HG03097 (cell line): Measurements from ENCODE around the gene LGALS7.
"Not testable (repeated sequence)": the region's sequence is repeated elsewhere in the genome, so short reads cannot be mapped to it uniquely, and the experiment has no call there.

Experiments used
- ATAC-seq: cut with Tn5 transposase; IDR thresholded peaks from one replicate; pipeline ENCODE4 v1.9.1; 2021; ENCODE audit not compliant: unreplicated experiment, low FRiP score

Gene LGALS7

DNA sequence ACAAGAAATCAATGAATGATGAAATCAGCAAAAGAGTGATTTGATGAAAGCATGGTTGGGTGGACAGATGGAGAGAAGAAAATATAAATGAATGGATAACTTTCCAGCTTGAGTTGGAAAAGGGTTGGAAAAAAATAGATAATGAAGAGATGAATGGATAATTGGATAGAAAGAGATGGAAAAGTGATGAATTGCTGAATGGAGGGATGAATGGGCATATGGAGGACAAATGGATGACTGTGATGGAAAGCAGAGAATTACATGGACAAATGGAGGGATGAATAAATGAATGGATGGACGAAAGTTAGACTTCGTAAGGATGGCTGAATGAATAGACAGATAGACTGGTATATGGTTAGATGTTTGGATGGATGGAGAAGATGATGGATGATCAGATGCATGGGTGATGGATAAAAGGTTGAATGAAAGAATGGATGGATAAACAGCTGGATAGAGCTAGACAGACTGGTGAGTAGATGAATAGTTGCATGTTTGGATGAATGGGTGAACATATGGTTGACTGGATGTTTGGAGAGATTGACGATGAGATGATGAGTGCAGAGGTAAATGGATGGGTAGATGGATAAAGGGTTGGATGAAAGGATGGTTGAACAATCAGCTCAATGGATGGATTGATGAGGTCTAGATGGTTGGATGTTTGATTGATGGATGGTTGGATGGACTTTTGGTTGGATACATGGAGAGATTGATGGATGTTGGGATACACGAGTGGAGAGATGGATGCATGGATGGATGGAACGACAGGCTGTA, 27.4 kb upstream of the LGALS7 start:
- ATAC-seq, result no peak

DNA sequence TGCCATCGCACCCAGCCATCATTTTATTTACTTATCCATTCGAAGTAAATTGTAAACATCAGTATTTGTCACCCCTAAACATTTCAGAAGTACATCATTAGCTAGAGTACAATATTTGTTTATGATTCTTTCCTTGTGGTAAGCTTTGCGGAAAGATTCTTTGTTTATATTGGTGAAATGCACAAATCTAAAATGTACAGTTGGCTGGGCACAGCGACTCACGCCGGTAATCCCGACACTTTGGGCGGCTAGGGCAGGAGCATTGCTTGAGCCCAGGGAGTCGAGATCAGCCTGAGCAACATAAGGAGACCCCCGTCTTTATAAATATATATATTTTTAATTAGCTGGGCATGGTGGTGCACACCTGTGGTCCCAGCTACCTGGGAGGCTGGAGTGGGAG, 25.8 kb upstream of the LGALS7 start:
- ATAC-seq, result no peak

DNA sequence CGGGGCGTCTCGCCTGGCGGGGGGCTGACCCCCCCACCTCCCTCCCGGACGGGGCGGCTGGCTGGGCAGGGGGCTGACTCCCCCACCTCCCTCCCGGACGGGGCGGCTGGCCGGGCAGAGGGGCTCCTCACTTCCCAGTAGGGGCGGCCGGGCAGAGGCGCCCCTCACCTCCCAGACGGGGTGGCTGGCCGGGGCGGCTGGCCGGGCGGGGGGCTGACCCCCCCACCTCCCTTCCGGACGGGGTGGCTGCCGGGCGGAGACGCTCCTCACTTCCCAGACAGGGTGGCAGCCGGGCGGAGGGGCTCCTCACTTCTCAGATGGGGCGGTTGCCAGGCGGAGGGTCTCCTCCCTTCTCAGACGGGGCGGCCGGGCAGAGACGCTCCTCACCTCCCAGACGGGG, 24.5 kb upstream of the LGALS7 start:
- ATAC-seq, result not testable (repeated sequence)

DNA sequence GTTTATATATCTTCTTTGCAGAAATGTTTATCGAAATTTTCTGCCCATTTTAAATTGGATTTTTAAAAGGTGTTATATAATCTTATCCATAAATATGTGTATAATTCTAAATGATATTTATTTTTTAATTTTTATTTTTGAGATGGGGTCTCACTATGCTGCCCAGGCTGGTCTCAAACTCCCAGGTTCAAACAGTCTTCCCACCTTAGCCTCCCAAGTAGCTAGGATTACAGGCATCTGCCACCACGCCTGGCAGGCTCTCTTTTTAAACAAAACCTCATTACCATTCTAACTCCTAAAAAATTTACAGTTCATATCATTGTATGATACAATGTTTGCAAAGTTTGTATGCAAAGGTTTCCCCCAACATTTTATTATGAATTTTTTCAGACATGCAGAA, 22.8 kb upstream of the LGALS7 start:
- no peak for ATAC-seq

DNA sequence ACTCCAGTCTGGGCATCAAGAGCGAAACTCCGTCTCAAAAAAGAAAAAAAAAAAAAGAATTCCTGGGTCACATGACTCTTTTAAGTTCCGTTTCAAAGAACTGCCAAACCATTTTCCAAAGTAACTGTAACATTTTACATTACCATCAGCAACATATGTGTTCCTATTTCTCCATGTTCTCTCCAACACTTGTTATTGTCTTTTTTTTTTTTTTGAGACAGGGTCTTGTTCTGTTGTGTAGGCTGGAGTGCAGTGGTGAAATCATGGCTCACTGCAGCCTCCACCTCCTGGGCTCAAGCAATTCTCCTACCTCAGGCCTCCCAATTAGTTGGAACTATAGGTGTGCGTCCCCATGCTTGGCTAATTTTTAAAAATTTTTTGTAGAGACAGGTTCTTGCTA, 22.2 kb upstream of the LGALS7 start:
- ATAC-seq, result no peak

DNA sequence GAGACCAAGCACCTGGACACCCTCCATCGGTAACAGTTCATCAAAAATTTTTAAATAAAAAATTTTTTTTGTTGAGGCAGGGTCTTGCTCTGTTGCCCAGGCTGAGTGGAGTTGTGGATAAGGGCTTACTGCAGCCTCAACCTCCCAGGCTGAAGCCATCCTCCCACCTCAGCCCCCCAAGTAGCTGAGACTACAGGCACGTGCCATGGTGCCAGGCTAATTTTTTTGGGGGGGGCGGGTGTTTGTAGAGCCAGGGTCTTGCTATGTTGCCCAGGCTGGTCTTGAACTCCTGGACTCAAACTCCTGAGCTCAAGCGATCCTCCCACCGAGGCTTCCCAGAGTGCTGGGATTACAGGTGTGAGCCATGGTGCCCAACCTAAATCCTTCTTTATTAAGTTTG, 20.4 kb upstream of the LGALS7 start:
- ATAC-seq, result no peak

DNA sequence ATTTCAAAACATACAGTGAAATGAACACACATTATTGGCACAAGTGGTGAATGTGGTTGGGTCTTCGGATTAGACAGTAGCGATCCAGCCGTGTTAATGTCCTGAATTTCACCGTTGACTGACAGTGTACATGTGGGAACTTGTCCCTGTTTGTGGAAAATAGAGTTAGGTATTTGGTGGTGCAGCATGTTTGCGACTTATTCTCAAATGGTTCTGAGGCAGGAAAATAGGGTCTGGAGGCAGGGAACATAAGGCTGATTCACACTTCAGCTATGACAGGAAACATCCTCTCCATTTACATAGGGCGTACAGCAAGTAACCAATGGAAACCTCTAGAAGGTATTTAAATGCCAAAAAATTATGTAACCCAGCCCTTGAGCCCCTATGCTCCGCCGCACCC, 19.9 kb upstream of the LGALS7 start:
- no peak for ATAC-seq

DNA sequence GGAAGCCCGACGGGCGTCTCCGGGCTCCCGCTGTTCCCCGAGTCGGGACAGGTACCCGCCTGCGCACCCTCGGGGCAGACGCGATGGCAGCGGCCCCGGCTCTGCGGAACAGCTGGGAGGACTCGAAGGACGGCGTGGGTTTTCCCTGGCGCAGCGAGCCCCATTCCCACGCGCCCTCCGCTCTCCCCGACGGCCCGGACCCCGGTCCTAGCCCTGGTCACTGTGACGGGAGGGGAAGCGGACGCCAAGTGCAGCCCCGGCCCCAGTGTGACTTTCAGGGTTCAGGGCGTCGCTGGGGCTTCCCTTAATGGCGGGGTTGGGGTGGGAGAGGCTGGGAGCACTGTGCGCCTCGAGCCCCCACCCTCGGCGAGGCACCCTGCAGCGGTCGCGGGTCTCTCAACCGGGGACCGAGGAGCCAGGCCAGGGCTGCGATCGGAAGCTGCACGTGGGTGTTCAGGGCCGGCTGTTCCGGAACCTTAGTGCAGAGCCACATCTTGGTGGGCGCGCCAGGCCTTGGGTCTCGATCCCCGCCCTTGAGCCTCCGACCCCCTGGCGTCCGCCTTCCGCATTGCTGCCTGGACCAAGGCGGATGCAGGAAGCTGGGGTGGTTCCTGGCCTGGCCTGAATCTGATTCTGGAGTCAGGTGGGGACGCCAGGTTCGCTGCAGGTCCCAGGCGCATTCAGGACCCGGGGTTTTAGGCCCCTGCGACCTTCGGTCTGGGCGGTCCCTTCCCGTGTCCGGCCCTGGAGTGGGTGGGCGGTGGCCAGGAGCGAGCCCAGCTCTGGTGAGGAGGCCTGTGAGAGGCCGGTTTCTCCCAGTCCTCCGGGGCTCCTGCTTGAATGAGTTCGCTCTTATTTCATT, 19.2 kb upstream of the LGALS7 start:
- no peak for ATAC-seq

DNA sequence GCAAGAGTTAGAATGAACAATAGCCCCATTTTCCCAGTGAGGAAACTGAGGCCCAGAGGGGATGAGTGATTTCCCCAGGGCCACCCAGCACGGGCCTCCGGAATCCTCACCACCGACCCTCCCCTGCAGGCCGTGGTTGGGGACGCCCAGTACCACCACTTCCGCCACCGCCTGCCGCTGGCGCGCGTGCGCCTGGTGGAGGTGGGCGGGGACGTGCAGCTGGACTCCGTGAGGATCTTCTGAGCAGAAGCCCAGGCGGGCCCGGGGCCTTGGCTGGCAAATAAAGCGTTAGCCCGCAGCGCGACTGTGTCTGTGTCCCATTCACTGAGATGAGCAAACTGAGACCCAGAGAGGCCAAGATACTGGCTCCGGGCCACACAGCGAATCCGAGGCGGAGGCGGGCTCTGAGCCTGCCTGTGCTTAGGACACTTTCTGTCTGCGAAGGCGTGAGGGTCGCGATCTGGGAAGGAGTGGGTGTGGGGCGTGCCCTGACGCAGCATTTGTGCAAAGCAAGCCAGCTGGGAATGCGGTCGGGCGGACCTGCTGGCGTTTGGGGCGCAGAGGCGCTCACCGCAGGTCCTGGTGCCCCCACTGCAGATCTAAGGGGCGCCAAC, 18.2 kb upstream of the LGALS7 start:
- not testable (repeated sequence) for ATAC-seq

DNA sequence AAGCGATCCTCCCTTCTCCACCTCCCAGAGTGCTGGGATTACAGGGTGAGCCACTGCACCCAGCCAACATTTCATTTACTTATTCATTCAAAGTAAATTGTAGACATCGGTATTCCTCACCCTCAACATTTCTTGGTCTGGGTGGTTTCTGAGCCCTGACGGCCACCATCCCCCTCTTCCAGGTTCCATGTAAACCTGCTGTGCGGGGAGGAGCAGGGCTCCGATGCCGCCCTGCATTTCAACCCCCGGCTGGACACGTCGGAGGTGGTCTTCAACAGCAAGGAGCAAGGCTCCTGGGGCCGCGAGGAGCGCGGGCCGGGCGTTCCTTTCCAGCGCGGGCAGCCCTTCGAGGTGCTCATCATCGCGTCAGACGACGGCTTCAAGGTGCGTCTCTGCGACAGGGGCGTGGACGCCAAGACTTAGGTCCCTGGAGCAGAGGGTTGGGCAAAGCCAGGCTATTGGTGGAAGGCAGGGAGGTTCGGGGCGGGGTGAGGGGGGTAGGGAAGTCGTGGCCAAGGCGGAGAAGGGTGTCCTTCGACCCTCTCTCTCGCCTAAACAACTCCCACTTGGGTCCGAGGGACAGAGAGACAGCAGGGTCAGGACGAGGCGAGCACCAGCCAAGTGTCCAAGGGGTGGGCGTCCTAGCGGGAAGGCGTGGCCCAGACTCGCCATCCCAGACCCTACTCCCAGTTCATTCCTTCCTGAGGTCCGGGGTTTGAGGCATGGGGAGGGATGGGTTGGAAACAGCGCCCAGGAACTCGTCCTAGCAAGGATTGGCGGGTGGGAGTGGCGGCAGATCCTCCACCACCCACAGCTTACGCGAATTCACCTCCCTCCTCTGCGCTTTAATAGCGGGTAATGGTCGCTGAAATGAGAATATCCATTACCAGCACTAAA, 17.4 kb upstream of the LGALS7 start:
- ATAC-seq, result not testable (repeated sequence)

DNA sequence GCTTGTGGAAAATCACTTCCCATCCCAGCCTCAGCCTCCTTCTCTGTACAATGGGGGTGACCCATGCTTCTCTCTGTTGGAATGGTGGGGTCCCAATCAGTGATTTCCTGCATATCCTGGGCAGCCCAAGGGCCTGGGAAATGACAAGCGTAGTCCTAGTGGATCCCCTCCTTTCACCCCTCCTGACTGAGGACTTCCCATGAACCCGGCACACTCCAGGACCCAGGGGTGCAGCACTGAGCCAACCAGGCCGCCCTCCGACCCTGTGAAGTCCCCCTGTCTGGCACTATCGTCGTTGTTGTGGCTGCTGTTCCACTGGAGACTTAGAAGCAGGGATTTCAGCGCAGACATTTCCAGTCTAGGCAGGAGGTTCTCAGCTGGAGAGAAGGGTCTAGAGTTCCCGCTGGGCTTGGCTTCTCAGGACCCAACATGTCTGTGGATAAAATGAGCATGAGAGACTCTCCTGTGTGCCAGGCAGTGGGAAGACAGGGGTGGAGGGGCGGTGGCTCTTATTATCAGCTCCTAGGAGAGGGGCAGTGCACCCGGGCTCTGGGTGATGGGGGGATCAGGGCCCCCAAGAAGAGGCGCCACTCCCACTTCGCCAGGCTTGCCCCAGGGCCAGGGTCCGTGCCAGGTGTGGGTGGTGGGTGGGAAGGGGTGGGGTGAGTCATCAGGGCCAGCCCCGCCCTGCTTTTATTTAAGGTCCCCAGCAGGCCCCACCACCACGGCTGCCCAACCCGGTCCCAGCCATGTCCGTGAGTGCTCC, 15.3 kb upstream of the LGALS7 start, which contains the start of gene LGALS7B:
Gene LGALS7B (plus strand): TSS at position 723 of the 766 bp plus-strand sequence. CDS start 27 bp downstream, at position 750.
- ATAC-seq, result no peak

DNA sequence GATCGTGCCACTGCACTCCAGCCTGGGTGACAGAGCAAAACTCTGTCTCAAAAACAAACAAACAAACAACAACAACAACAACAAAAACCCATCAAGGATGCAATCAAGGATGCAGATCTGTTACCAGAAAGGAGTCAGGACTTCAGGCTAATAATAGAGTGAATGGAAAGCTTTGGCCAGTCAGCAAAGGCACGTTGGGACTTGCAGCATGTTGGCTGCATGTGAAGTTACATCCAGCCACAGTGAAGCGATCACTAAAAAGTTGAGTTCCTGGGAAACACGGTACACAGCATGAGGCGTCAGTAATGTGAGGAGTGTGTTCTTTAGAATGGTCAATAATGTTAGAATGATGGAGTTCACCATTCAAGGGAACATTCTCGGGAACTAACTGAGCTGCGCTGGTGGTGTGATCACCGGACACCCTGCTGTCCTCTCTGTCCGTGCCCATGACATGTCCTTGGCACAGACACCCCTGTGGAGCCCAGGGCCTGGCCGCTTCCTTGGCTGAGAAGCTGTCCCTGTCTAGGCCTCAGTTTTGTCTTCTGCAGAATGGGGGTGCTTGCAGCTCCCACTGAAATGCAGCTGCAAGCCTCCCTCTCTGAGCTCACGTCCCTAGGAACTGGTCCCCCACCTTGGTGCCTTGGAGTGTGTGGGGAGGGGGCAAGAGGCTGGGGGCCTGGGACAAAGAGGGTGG, 13.4 kb upstream of the LGALS7 start:
- ATAC-seq, result no peak

DNA sequence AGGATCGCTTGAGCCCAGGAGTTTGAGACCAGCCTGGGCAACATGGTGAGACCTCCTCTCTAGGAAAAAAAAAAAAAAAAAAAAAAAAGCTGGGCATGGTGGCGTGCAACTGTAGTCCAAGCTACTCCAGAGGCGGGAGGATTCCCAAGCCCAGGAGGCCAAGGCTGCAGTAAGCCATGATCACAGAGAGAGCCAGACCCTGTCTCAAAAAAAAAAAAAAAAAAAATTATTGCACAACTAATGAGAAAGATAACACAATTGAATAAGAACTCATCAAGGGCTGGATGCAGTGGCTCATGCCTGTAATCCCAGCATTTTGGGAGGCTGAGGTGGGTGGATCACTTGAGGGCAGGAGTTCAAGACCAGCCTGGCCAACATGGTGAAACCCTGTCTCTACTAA, 12.7 kb upstream of the LGALS7 start:
- ATAC-seq, result not testable (repeated sequence)

DNA sequence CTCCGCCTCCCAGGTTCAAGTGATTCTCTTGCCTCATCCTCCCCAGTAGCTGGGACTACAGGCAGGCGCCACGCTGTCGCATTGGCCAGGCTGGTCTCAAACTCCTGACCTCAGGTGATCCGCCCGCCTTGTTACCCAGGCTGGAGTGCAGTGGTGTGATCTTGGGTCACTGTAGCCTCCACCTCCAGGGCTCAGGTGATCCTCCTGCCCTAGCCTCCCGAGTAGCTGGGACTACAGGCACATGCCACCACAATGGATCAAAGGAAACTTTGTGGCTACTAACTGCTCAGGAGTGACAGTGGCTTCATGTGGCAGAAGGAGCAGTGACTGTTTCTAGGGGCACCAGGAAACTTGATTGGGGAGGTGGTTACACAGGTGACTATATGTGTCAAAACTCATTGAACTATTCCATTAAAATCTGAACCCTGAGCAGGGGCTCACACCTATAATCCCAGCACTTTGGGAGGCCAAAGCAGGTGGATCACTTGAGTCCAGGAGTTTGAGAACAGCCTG, 11.9 kb upstream of the LGALS7 start:
- no peak for ATAC-seq

DNA sequence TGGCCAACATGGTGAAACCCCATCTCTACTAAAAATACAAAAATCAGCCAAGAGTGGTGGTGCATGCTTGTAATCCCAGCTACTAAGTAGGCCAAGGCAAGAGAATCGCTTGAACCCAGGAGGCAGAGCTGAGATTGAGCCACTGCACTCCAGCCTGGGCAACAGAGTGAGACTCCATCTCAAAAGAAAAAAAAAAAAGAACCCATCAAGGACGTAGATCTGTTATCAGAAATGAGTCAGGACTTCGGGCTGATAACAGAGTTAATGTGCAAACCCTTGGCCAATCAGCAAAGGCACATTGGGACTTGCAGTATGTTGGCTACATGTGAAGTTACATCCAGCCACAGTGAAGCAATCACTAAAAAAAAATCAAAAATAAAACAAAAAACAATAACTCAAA, 10.9 kb upstream of the LGALS7 start:
- ATAC-seq, result no peak

DNA sequence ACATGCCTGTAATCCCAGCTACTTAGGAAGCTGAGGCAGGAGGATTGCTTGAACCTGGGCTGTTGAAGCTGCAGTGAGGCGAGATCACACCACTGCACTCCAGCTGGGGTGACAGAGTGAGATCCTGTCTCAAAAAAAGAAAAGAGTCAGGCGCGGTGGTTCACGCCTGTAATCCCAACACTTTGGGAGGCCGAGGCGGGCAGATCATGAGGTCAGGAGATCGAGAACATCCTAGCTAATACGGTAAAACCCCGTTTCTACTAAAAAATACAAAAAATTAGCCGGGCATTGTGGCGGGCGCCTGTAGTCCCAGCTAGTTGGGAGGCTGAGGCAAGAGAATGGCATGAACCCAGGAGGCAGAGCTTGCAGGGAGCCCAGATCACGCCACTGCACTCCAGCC, 8.9 kb upstream of the LGALS7 start:
- not testable (repeated sequence) for ATAC-seq

DNA sequence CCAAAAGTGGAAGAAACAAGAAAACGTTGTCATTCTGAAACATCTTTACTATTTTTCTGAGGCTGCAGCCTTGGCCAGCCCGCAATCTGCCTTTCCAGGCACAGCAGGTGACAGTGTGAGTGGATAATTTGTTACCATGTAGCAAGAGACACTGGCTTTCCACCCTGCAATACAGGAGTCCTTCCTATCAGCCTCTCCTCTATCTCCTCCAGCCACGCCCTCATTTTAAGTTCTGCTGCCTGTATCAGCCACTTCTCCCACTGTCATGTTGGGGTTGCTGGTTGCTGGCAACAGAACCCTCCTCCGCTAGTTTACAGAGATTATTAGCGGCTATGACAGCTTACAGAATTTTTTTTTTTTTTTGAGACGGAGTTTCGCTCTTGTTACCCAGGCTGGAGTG, 7.7 kb upstream of the LGALS7 start:
- no peak for ATAC-seq

DNA sequence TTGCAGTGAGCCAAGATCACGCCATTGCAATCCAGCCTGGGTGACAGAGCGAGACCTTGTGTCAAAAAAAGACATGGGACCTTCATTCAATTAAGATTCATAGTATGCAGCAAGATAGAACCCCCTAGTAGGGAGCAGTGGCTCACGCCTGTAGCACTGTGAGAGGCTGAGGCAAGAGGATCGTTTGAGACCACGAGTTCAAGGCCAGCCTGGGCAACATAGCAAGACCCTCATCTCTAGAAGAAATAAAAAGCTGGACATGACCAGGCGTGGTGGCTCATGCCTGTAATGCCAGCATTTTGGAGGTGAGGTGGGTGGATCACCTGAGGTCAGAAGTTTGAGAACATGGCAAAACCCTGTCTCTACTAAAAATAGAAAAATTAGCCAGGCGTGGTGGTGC, 7.1 kb upstream of the LGALS7 start:
- no peak for ATAC-seq

DNA sequence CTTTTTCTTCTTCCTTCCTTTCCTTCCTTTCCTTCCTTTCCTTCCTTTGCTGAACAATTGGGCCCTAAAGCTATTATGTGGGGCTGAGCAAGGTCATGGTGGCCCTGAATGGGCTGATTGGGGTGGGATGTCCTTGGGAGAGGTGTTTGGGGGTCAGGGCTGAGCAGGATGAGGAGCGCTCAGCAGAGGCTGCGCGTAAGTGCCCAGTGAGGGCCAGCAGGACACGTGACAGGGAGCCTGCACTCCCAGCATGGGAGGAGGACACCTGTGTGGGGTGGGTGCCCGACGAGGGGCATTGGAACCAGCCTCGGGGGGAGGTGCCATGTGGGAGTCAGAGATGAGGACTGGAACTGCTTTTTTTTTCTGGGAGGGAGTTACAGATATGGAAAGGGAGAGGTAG, 5.4 kb upstream of the LGALS7 start:
- ATAC-seq, result no peak
